ENCODE measurements around the gene RANBP1.

Gene RANBP1

DNA sequence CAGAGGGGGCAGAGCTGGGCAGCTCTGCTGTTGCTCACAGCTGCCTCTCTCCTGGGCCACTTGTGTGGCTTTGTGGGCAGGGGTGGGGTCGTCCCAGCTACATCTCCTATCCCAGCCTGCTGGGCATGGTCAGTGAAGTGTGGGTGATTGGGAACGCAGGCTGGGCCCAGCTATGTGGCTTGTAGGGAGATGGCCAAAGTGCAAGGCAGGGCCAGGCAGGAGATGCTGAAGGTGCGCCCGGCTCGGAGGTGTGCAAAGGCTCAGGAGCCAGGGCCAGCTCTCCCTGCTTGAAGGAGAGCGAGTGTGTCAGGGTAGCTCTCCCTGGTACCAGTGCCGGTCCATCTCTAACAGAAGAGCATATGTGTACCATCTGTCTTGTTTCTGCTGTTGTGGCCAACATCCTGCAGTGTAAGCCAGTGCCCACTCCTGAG, 8.4 kb upstream of the RANBP1 start:
- no peak overlapping the region for H3K4me3 ChIP-seq (ENCODE audit: low read depth, low read length)

DNA sequence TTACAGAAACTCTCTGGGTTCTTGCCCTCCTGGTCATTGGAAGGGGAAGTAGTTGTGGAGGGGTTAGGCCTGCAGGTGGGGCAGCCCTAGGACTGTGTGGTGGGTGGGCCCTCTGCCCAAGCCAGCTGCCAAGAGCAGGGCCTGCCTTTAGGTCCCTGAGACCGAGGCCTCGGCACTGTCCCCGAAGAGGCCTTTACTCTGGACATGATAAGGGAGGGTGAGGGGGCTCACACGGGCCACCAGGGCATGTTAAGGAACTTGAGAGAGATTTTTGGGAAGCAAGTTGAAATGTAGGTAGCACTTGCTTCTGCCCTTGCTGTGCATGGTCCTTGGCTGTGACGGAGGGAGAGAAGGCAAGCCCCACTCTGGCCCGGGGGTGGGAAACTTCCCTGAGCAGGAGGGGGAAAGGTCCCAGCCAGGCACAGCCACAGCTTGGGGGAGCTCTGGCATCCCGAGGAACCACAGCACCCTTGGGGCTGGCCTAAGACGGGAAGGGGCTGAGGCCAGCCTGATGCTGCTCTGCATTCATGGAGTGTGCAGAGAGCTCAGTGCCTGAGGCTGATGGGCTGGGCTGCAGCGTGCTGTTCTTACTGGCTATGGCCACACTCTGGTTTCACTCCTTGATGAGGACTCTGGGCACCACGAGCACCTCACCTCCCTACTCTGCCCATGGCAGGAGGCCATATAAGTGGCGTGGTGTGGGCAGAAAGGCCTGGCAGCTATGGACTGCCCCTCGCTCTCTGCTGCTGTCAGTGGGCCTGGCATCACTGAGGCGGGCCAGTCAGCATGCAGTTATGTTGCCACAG, 7.8 kb upstream of the RANBP1 start:
- no peak overlapping the region for H3K4me3 ChIP-seq (ENCODE audit: low read depth, low read length)

DNA sequence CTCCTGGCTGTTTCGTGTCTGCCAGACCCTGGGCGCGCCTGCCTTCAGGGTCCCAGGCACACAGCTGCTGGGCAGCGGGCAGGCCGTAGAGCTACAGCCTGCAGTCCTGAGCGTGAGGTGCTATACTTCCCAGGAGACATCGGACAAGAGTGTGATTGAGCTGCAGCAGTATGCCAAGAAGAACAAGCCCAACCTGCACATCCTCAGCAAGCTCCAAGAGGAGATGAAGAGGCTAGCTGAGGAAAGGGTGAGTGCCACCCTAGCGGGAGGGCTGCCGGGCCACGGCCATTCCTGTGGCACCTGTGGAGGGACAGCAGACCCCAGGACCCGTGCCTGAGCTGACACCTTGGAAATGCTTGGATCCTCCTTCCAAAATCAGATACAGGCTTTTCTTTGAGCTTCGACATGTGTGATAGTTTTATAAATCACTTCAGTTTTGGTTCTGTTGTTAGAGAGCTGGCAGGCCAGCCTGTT, 7.1 kb upstream of the RANBP1 start:
- no peak overlapping the region for H3K4me3 ChIP-seq (ENCODE audit: low read depth, low read length)

DNA sequence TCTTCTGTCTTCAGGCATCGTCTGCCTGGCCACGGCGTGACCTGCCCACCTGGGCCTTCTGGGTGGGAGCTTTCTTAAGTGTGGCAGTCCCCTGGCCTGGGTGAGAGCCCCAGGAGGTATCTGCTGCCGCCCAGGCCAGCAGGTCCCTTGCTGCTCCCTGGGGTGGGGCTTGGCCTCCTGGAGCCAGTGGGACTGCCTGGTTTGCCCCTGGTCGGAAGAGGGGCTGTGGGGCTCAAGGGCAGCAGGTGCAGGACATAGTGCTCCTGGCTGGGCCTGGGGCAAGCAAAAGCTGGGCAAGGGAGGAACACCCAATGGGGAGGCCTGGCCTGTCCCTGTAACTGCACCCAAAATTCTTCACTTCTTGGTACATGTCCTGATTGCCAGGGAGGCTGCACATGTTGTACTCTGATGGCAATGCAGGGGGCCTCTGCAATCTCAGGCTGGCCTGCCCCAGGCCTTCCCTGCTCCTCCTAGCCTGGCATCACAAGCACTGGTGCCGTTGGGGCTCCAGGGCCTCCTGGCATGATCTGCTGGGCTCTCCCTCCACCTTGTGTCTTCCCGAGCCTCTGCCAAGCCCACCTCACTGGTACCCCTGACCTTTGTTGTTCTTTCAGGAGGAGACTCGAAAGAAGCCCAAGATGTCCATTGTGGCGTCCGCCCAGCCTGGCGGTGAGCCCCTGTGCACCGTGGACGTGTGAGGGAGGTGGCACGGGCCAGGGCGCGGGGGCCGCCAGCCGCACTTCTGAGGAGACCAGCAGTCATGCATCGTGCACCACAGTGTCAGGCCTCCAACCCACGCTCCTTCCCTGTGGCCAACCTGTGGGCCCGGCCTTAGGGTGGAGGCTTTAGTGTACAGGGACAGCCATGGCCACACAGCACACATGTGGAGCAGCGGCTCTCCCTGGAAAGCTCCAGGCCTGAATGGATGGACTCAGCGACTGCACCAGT, 6.2 kb upstream of the RANBP1 start:
- no peak overlapping the region for H3K4me3 ChIP-seq (ENCODE audit: low read depth, low read length)

DNA sequence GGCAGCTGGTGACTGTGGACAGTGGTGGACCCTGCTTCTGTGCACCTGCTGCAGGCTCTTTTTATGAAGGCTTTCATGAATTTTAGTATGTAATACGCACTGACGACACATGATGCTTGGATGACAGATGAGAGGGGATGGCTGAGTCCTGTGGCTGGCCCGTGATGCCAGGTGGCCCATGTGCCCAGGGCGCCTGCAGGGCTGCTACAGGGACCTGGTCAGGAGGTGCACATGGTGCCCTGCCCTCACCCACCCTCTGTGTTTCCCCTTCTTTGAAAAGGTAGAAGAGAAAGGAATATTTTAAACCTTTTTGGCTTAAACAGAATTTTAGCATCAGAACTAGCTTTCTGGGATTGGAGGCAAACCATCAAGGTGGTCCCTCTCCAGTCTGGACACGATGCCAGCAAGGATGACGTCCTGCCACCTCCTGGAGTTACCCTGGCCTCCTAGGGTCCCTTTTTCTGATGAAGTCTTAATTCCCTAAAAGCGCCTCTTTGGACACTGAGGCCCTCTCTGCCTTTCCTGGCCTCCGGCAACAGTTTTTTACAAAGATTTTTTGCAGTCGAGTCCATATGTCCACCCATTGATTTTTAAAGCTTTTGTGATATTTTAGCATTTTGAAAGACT, 5.4 kb upstream of the RANBP1 start:
- H3K4me3 ChIP-seq (ENCODE audit: low read depth, low read length) = no peak overlapping the region

DNA sequence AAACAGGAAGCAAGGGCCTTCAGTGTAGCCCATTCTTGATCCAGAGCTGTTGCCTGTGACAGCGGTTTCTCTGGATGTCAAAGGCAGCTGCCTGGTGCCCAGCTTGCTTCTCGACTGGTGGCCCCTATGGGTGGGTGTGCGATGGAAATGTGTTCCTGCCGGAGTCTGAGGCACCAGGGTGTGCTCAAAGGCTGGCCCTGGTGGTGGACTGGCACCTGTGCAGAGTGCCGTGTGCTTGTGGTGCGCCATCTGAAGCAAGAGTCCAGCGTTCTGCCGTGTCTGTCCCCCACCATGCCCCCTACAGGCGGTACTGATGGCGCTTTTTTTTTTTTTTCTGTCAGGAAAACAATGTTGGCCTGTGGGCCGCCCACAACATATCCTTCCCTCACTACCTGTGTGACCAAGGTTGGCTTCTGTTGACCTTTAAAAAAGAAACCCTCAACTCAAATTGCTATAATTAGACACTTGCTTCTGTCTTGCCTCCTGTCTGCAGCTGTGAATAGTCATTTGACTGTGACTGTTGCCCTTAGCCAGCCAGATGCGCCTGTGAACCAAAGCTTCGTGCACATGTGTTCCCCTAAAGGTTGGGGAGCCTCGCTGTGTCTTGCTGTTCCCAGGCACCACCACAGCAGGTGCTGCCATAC, 4.7 kb upstream of the RANBP1 start:
- H3K4me3 ChIP-seq (ENCODE audit: low read depth, low read length) = no peak overlapping the region

DNA sequence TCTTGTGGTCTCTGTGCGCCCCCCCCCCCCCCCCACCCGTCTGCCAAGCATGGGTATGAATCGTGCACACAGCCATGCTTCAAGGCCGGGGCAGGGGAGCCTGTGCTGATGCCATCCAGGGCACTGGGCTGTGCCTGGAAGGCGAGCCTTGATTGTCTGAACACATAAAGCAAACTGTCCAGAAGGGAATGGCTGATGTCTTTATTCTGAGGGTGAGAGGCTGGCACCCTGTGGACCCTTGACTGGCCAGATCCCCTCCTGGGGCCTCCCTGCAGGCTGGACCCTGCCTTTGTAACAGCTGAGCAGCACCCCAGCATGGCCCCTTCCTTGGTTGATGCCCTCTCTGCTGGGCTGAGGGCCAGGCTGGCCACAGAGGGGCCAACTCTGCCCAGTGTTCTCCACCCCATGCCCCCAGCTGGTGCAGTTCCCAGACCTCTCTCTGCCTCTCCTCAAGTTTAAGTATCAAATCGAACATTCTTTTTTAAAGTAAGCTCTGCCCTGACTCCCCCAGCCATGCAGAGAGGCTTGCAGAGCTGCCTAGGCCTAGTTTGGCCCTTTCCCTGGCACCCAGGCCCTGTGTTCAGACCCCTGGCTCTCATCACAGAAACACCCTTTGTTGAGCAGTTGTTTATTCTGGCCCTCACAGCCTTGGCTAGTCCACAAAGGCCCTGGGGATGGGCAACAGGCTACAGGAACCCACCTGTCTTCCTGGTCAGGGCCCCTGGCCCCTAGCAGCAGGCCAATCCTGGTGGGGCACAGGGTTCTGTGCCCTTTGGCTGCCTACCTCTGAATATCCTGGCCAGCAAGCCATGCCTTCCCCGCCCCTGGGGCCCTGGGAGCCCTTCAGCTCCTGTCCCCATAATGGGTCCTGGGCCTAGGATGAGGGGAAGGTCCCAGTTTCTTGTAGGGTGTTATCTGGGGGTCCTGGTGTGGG, 3.9 kb upstream of the RANBP1 start:
- H3K4me3 ChIP-seq (ENCODE audit: low read depth, low read length) = no peak overlapping the region

DNA sequence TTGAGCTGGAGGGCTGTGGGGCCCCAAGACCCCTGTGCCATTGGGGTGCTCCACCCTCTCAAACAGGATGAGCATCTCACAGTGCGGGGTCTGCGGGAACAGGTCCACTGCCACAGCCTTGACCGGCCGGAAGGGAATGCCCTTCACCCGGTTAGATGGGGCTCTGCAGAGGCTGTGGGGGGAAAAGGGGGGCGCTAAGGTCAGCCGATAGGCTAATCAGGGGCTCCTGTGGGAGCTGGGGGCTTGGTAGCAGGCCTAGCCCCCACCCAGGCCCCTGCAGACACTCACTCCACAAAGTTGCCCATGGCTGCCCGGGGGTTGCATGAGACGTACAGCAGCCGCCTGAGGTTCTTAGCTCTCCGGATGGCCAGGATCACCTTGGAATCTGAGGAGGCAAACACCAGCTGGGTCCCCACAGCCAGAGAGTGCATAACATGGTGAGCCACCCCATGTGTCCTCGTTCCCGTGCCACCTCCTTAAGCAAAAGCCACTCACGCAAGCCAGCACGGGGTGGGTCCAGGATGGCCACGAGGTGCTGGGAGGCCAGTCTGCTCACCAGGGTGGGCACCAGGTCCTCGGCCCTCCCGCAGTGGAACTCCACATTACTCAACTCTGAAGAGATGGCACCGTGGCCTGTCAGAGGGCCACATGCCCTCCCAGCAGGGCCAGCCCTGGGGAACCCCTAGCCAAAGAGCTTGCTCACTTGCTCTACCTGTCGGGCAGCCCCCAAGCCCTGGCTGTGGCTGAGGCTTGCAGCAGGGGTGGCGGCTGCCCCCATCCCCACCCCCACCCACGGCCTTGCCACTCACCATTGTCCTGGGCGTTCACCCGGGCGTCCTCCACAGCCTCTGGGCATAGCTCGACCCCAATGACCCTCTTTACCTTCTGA, 3.0 kb upstream of the RANBP1 start:
- H3K4me3 ChIP-seq (ENCODE audit: low read depth, low read length) = no peak overlapping the region

DNA sequence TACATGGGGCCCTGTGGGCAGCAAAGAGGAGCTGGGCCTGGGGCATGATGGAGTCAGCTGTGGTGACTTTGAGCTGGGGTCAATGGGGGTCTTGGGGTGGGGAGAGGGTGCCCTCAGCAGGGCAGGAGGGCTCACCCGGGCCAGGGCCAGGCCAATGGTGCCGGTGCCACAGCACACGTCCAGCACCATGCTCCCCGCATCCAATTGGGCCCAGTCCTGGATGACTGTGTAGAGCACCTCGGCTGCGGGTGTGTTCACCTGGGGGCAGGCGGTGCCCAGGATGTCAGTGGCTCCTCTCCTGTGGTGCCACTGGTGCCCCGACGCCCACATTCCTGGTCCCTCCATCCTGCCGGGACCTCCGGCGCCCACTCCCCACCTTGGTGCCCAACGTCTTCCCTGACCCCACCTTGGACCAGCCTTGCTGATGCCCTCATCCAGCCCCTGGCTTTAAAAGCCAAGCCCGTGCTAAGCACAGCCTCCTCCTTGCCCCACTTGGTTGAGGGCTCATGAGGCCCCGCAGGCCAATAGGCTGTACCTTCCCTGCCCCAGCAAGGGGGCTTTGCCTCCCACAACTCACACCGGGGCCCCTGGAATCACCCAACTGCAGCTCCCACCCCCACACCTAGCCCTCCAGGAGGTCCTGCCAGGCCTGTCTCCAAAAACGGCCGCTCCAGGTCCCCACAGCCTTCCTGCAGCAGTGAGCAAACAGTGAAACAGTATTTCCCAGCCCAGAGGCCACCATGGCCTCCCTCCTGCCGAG, 2.2 kb upstream of the RANBP1 start:
- H3K4me3 ChIP-seq (ENCODE audit: low read depth, low read length) = no peak overlapping the region

DNA sequence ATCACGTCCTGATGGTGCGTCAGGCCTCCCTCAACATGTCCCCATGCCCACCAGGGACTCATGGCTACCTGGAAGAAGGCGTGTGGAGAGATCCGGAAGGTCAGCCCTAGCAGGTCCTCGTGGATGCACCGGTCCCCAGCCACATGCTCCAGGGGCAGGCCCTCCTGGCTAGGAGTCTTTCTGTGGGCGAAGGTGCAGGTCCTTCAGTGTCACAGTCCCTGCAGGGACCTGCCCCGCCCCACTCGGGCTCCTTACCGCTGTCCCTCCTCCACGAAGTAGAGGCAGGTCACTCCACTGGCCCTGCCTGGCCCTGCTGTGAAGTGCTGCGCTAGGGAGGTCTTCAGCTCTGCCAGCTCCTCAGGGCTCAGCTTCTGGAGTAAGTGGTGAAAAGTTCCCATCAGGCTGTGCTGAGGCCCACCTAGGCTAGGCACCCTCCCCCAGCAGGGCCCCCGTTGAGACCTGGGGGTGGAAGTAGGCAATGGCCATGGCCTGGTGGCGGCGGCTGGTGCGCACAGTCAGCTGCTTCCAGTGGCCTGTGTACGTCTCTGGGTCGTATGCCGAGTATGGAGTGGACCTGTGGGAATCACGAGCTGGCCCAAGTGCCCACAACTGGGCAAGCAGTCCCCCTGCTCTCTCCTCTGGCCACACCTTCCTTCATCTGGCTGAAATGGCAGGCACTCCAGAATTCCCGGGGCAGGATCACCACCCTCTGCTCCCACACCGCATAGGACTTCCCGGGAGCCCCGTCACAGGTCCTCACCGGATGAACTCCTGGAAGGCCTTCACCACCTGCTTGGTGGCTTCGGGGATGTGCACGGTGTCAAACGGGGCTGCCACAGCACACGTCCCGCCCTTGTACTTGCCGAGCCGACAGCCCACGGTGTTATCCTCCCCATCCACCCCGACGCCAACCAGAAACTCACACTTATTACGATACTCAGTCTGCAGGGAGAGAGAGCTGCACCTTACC, 1.1 kb upstream of the RANBP1 start:
- no peak overlapping the region for H3K4me3 ChIP-seq (ENCODE audit: low read depth, low read length)

DNA sequence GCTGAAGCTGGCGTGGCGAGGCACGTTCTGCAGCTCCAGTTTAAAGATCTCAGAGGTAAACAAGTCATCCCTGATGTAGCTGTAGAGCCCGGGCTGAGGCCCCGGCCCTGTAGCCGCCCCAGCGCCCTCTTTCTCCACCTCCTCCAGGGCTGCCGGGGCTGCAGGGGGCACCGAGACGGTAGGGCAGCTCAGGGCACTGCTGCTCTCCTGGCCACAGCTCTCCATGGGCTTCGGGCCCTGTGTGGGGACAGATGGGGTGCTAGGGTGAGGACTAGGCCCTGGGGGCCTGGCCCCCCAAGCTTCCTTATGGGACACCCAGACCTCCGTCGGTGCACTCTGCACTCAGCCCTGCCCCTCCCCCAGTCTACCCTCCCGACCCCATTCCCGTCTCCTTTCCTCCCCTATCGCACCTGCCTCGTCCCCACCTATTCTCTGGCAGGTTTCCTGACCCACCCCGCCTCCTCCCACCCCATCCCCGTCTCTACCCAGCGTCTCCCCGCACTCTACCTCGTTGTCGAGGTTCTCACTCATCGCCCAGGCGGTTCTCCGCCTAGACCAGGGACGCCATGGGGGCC, 559 bp downstream of the RANBP1 start:
- H3K4me3 ChIP-seq (ENCODE audit: low read depth, low read length) = peak overlapping the region; percentile 79

DNA sequence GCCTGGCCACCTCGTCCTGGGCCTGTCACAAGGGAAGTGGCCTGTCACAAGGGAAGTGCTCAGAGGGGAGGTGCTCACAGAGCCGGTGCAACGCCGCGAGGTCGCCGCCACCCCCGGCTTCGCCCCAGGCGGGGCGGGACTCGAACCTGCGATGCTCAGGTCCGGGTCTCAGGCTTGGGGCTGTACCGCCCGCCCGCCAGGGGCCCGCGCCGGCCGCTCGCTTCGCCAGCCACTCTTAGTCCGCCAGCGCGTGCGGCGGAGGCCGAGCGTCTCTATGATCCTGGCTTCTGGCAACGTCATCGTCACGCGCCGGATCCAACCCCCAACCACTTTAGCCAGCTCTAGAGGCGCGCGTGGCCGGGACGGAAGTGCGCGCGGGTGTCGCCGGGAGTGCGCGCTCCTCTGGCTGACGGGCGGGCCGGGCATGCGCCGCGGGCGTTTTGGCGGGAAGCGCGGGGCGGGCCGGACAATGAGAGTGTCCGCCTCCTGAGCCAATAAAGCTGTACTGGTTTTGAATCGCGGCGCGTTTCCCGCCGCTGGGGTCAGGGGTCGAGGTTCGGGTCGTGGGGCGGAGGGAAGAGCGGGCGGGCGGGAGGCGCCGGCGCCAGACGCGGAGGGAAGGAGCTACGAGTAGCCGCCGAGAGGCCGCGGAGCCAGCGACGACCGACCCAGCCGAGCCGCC, 1.2 kb downstream of the RANBP1 start, which contains the start of gene TRMT2A:
Gene TRMT2A (minus strand): TSS at position 276 of the 682 bp plus-strand sequence. CDS start 320 bp downstream, outside the sequence.
- H3K4me3 ChIP-seq (ENCODE audit: low read depth, low read length) = peak within 1 kb of the TSS; percentile 98

DNA sequence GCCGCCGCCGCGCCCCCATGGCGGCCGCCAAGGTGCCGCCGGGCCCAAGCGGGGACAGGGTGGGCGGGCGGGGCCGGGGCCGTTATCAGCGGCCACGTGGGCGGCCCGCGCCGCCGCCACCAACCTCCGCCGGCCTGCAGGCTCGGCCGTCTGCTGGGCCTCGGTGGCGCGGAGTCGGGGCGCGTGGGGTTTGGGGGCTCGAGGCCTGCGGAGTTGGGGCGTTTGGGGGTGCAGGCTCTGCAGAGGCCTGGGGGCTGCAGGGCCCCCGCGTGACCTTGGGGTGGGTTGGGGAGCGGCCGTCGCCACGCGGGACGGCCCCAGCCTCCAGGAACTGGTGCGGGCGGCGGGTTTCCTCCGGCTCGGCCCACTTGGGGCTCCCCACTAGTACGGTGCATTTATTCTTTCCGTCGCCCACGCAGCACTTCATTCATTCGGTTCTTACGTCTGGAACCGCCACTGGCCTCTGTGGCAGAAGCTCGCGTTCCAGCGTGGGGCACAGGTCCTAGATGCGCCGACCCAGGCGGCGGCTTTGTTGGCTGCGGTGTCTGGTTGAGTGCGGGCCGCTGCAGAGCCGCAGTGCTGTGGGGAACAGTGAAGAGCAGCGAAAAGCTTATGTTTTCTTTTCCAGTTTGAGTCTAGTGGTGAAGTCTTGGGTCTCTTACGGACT, 1.9 kb downstream of the RANBP1 start:
- peak overlapping the region; percentile 98 for H3K4me3 ChIP-seq (ENCODE audit: low read depth, low read length)

DNA sequence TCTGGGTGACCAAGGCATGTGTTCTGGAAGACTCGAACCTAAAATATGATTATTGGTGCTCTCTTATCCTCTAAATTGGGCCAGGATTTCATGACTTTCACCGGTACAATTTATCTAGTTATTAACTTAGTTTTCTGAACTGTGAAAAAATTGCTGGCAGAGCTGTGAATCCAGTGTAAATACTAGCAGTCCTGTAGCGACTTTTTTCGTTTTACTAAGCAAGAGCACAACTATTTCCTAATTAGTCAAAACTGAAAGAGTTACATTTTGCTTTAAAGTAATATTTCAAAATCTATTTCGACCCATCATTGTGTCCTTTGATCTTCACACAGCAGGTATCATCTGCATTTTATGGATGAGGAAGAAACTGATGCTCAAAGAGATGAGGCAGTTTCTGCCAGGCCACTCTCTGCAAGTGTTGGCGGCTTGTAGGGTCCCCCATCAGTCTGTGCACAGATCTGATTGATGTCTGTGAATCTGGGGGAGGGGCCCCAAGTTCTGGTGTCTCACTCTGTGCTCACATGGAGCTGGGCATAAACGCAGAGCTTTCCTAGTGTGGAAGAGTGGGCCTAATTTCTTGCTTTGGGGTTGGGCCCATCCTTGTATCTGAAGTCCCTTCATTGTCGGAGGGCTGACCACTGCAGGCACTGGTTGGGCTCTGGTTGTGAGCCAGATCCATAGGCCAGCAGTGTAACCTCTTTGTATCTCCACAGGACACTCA, 2.6 kb downstream of the RANBP1 start:
- H3K4me3 ChIP-seq (ENCODE audit: low read depth, low read length) = peak overlapping the region; percentile 98
